Adrenal gland (tissue), 12 donors: ENCODE data around the gene MAPKAP1. TPM values are rescaled to one million over a fixed set of nuclear protein-coding genes. Genes with fewer than 3 reads are reported as not detected.

ENCODE experiments used
- DNase-seq, 7 donors: peaks; one replicate each; pipeline ENCODE4 v3.0.0-alpha.2; 2019 to 2020
- H3K27ac ChIP-seq, 5 donors: fragments of 200-600 bp; sonication (generic) in 4 of 5; 1 replicate in 3 of 5; 2 replicates in 2 of 5; pipeline versions ENCODE4 v1.5.1 to v1.8.0; 2016 to 2020; ENCODE audit warnings: mild to moderate bottlenecking in 1 of 5
- H3K27me3 ChIP-seq: fragments of 200-600 bp; 2 replicates; pipeline ENCODE4 v1.8.0; 2021
- H3K36me3 ChIP-seq, 2 donors: fragments of 200-600 bp; replicated peaks in 1 of 2; 1 replicate in 1 of 2; 2 replicates in 1 of 2; pipeline versions ENCODE4 v1.5.1 to v1.8.0; 2018 to 2022
- H3K4me1 ChIP-seq, 2 donors: fragments of 200-600 bp; replicated peaks in 1 of 2; 1 replicate in 1 of 2; 2 replicates in 1 of 2; pipeline versions ENCODE4 v1.5.1 to v1.8.0; 2018 to 2021
- H3K4me3 ChIP-seq, 4 donors: fragments of 200-600 bp; sonication (generic) in 3 of 4; one replicate each; pipeline ENCODE4 v1.5.1; 2016 to 2018
- H3K9me3 ChIP-seq, 3 donors: fragments of 200-600 bp; sonication (generic) in 1 of 3; replicated peaks in 1 of 3; 1 replicate in 2 of 3; 2 replicates in 1 of 3; pipeline versions ENCODE4 v1.5.1 to v1.8.0; 2016 to 2021
- POLR2A ChIP-seq, 2 donors: fragments of 450-650 bp; IDR thresholded peaks; one replicate each; pipeline ENCODE4 v1.6.1; 2017; ENCODE audit warnings: antibody characterized with exemption in 2 of 2, mild to moderate bottlenecking in 2 of 2, moderate library complexity in 1 of 2
- WGBS, 4 donors: extraction: QIAGEN DNeasy Blood & Tissue Kit in 2 of 4; methylation state at CpG; one replicate each; pipeline versions ENCODE4 v1.1.5 to v1.1.7; 2013 to 2017; 5-methylcytosine and 5-hydroxymethylcytosine counted together
- intact Hi-C, 2 donors: fragments of 100-400 bp; cut with DNase I; formaldehyde crosslinking; loops; one replicate each; pipeline versions ENCODE4 v1.14.1 to v1.15.0; 2022 to 2023
- polyA plus RNA-seq, 3 donors: library from polyadenylated mRNA; stranded (reverse); fragments of 200-250 nt in 2 of 3; fragments of 350-450 nt in 1 of 3; fragmentation: Illumina TruSeq in 1 of 3; extraction: RNeasy Lipid Tissue Mini Kit (QIAGEN cat#74804) in 1 of 3; gene quantifications; one replicate each; pipeline ENCODE4 v1.2.3, GENCODE V29; 2013 to 2014
- total RNA-seq, 9 donors: library from RNA; depleted of rRNA in 4 of 9; stranded (reverse); fragments of >200 nt in 4 of 9; fragments of 120-200 nt in 1 of 9; fragmentation: NEBNext Ultra II Directional in 1 of 9; extraction: Animal tissue kit (Norgen Biotek cat#: 25700) in 1 of 9; gene quantifications; one replicate each; pipeline versions ENCODE4 v1.1.0 to v1.2.4, GENCODE V29; 2013 to 2023
- TF ChIP-seq, protein P1 (sequence below), 6 experiments: fragments of 450-650 bp in 4 of 6; fragments of 200-600 bp in 2 of 6; sonication (generic) in 1 of 6; IDR thresholded peaks; 1 replicate in 5 of 6; 2 replicates in 1 of 6; pipeline versions ENCODE4 v1.5.1 to v1.8.0; 2016 to 2021; ENCODE audit warnings: antibody characterized with exemption in 6 of 6, mild to moderate bottlenecking in 2 of 6, moderate library complexity in 1 of 6
- donor health status: healthy with polysubstance abuse.
- donor health status: Bipolar disorder and iron deficiency.
- donor health status: DM: yes; HTN: yes; CAD: no.
- donor health status: DM: no; HTN: no; CAD: no.
- donor health status: DM: no; HTN: no; CAD: no.
- donor health status: DM: yes; HTN: yes; CAD: no.

Gene MAPKAP1
- total and polyA plus RNA-seq, 12 donors: 72.2 to 156 (median 94.9) TPM

DNA sequence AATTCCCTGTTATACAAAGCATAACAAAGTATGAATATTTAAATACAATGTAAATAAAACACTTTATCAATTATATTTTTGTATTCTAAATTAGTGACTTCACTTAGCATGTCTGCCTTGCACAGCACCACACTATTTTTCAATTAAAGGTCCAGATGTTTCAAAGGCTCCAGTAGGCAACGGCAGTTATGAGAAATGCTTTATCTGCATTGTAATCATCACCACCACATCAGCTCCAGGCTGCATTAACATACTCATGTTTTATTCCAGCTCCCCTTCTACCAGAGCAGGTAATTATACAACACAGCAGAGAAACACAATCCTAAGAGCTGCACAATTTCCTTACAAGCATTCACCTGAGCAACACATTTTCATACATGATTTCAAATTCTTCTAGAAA, 102.8 kb downstream of the MAPKAP1 start:
- TF ChIP-seq, protein P1, sequence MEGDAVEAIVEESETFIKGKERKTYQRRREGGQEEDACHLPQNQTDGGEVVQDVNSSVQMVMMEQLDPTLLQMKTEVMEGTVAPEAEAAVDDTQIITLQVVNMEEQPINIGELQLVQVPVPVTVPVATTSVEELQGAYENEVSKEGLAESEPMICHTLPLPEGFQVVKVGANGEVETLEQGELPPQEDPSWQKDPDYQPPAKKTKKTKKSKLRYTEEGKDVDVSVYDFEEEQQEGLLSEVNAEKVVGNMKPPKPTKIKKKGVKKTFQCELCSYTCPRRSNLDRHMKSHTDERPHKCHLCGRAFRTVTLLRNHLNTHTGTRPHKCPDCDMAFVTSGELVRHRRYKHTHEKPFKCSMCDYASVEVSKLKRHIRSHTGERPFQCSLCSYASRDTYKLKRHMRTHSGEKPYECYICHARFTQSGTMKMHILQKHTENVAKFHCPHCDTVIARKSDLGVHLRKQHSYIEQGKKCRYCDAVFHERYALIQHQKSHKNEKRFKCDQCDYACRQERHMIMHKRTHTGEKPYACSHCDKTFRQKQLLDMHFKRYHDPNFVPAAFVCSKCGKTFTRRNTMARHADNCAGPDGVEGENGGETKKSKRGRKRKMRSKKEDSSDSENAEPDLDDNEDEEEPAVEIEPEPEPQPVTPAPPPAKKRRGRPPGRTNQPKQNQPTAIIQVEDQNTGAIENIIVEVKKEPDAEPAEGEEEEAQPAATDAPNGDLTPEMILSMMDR (IDR thresholded peaks at IDR 0.05): no peak
- TF ChIP-seq POLR2A (IDR thresholded peaks at IDR 0.05): no peak
- Histone ChIP-seq H3K4me1 (peaks cover 0 to 26% of the 10 kb centered on the region in 2 donors), H3K4me3 (no peak overlapping the region), H3K36me3 (no peaks in the 10 kb centered on the region), H3K27me3 (no peaks in the 10 kb centered on the region), H3K9me3 (no peaks in the 10 kb centered on the region), H3K27ac (no peak overlapping the region)
- 67 to 83% (median 74%) methylated on average over 1 of the region's 1 CpG for WGBS, 4 donors
- intact Hi-C loops: no loop called here
- no peak for DNase-seq

DNA sequence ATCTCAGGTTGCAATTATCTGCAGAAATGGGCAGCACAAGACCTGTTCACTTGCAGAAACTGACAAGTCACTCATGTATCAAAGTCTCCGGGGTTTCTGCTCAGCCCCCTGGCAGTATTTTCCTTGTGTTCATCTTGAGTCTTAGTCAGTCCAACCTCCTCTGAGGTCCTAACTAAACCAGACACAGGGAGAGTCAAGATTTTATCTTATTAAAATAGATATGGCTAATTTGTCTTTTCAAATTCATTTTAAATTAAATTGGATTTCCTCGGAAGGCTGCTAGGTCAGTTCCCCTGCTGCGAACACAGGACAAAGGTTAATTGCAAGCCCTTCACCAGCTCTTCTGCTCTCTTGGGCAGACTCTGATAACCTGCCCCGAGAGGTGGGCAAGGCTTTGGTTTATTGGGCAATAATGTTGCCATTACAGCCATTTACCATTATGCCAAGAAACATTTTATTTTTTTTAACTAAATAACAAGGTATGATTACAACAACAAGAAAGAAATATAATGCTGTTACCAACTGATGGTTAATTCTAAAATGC, 103.5 kb downstream of the MAPKAP1 start:
- DNase-seq: no peak
- 84 to 90% (median 88%) methylated on average over 4 of the region's 4 CpGs for WGBS, 4 donors
- Histone ChIP-seq H3K27me3 (no peaks in the 10 kb centered on the region), H3K36me3 (no peaks in the 10 kb centered on the region), H3K4me1 (peaks cover 0 to 23% of the 10 kb centered on the region in 2 donors), H3K4me3 (no peak overlapping the region), H3K9me3 (no peaks in the 10 kb centered on the region), H3K27ac (no peak overlapping the region)
- intact Hi-C loops: no loop called here
- TF ChIP-seq, protein P1 (IDR thresholded peaks at IDR 0.05): no peak
- TF ChIP-seq POLR2A (IDR thresholded peaks at IDR 0.05): no peak

DNA sequence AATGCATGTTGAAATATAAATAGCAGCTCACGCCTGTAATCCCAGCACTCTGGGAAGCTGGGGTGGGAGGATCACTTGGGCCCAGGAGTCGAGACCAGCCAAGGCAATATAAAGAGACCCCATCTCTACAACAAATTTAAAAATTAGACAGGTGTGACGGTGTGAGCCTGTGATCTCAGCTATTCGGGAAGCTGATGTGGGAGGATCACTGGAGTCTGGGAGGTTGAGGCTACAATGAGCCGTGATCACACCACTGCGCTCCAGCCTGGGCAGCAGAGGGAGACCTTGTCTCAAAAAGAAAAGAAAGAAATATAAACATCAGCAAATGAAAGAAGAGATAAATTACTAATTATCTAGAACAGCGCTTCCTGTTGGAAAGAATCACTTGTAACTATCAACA, 105.0 kb downstream of the MAPKAP1 start:
- TF ChIP-seq POLR2A (IDR thresholded peaks at IDR 0.05): no peak
- TF ChIP-seq, protein P1 (IDR thresholded peaks at IDR 0.05): peak in 1 of 6 experiments; percentile 10

DNA sequence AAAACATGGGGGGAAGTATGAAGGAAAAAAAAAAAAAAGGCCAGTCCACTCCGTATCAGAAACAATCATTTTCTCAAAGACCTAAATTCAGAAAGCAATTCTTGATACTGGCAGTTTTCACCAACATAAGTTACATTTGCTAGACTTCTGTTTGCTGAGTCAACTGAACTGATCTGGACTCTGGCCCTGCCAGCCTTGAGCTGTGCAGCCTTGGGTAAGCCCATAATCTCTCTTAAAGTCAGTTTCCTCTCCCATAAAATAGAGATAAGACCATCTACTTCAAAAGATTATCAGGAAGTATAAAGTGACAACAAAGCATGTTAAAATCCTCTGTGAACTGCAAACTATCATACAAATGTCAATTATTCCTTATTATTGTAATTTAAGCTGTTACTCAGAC, 106.8 kb downstream of the MAPKAP1 start:
- H3K27me3 ChIP-seq: no peaks in the 10 kb centered on the region
- H3K27ac ChIP-seq: peak overlapping the region in 1 of 5 donors; percentile 2
- no peaks in the 10 kb centered on the region for H3K36me3 ChIP-seq
- H3K4me1 ChIP-seq: peaks cover 0 to 21% of the 10 kb centered on the region in 2 donors
- no peak overlapping the region for H3K4me3 ChIP-seq
- H3K9me3 ChIP-seq: no peaks in the 10 kb centered on the region
- intact Hi-C loops: no loop called here
- DNase-seq: peak in 6 of 7 donors; percentile 34 to 76 (median 55)
- TF ChIP-seq, protein P1 (IDR thresholded peaks at IDR 0.05): no peak
- no peak for TF ChIP-seq POLR2A (IDR thresholded peaks at IDR 0.05)
- 37 to 56% (median 46%) methylated on average over 1 of the region's 1 CpG for WGBS, 4 donors

More for the DNA sequence above, 105.0 kb downstream of the MAPKAP1 start:
- Histone ChIP-seq H3K27me3 (no peaks in the 10 kb centered on the region), H3K4me3 (no peak overlapping the region), H3K36me3 (no peaks in the 10 kb centered on the region), H3K27ac (no peak overlapping the region), H3K9me3 (no peaks in the 10 kb centered on the region), H3K4me1 (peaks cover 0 to 25% of the 10 kb centered on the region in 2 donors)
- DNase-seq: no peak
- intact Hi-C loops: no loop called here
- WGBS, 4 donors: 91 to 95% (median 92%) methylated on average over 7 of the region's 7 CpGs
